ENCODE data around the gene VCX2. TPM values are rescaled to one million over a fixed set of nuclear protein-coding genes. Genes with fewer than 3 reads are reported as not detected.

Gene VCX2
- total RNA-seq, 1 donor from 2014 or later, result not detected

- peaks cover 6% of the 10 kb centered on the region for H3K9me3 Mint-ChIP-seq
- no peak for DNase-seq (ENCODE audit: low spot score)
- H3K27me3 Mint-ChIP-seq (ENCODE audit: insufficient read depth, low read depth), result peaks cover 2% of the 10 kb centered on the region
- H3K4me2 ChIP-seq, result no peak overlapping the region
- no peak overlapping the region for H3K27ac ChIP-seq
- H3K27ac Mint-ChIP-seq, result no peak overlapping the region
- no peaks in the 10 kb centered on the region for H3K4me1 ChIP-seq
- H3K79me2 ChIP-seq (ENCODE audit: low read depth), result no peaks in the 10 kb centered on the region
- no peak overlapping the region for H3K4me3 ChIP-seq
- no peak overlapping the region for H3K9ac ChIP-seq
- H3F3A ChIP-seq (ENCODE audit: low read depth), result no peaks in the 10 kb centered on the region
- no peaks in the 10 kb centered on the region for H3K27me3 ChIP-seq
- peaks cover 5% of the 10 kb centered on the region for H3K9me3 ChIP-seq (ENCODE audit: low read depth)
- no peak overlapping the region for H3K4me3 Mint-ChIP-seq
- no peaks in the 10 kb centered on the region for H3K36me3 ChIP-seq
- no peak for TF ChIP-seq EZH2 (IDR thresholded peaks at IDR 0.05)
- TF ChIP-seq EZH2phosphoT487 (IDR thresholded peaks at IDR 0.05), result no peak
- TF ChIP-seq CTCF (IDR thresholded peaks at IDR 0.05), result no peak
- H3K4me1 Mint-ChIP-seq, result peaks cover 14% of the 10 kb centered on the region
- H4K20me1 ChIP-seq (ENCODE audit: low read depth), result no peaks in the 10 kb centered on the region
- H3K36me3 Mint-ChIP-seq, result no peaks in the 10 kb centered on the region
- H2AFZ ChIP-seq (replicated peaks), result no peak overlapping the region
Observed at GRCh38 chrX:8138252-8138651, 32.8 kb downstream of the VCX2 start.

DNA sequence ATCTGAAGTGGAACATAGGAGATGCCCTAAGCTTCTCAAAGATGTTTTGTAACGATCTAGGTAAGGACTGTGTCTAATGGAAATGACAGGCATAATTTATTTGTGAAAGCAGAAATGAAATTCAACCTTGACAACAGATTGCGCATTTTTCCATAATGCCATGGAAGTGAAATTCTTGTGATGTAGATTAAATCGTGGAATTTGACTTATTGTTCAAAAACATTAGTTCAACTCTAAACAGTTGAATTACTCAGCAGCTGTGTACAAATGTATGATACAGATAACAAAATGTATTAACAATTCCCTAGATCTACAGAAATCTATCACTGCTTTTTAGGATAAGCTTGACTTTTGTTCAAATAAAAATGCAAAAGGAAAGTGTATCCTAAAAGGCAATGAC lies 44.4 kb downstream of the VCX2 start:
- H3K27ac Mint-ChIP-seq, result no peak overlapping the region
- no peaks in the 10 kb centered on the region for H3K36me3 ChIP-seq
- no peak overlapping the region for H3K4me3 Mint-ChIP-seq
- peaks cover 4% of the 10 kb centered on the region for H3K9me3 ChIP-seq (ENCODE audit: low read depth)
- H3K9ac ChIP-seq, result no peak overlapping the region
- no peaks in the 10 kb centered on the region for H3K36me3 Mint-ChIP-seq
- no peaks in the 10 kb centered on the region for H4K20me1 ChIP-seq (ENCODE audit: low read depth)
- no peak overlapping the region for H3K4me3 ChIP-seq
- H3K27me3 Mint-ChIP-seq (ENCODE audit: insufficient read depth, low read depth), result no peaks in the 10 kb centered on the region
- peaks cover 4% of the 10 kb centered on the region for H3K9me3 Mint-ChIP-seq
- no peak overlapping the region for H2AFZ ChIP-seq (replicated peaks)
- no peaks in the 10 kb centered on the region for H3F3A ChIP-seq (ENCODE audit: low read depth)
- no peaks in the 10 kb centered on the region for H3K4me1 ChIP-seq
- H3K79me2 ChIP-seq (ENCODE audit: low read depth), result no peaks in the 10 kb centered on the region
- DNase-seq (ENCODE audit: low spot score), result no peak
- no peak for TF ChIP-seq CTCF (IDR thresholded peaks at IDR 0.05)
- no peak for TF ChIP-seq EZH2phosphoT487 (IDR thresholded peaks at IDR 0.05)
- no peaks in the 10 kb centered on the region for H3K27me3 ChIP-seq
- no peaks in the 10 kb centered on the region for H3K4me1 Mint-ChIP-seq
- H3K4me2 ChIP-seq, result no peak overlapping the region
- no peak overlapping the region for H3K27ac ChIP-seq

DNA sequence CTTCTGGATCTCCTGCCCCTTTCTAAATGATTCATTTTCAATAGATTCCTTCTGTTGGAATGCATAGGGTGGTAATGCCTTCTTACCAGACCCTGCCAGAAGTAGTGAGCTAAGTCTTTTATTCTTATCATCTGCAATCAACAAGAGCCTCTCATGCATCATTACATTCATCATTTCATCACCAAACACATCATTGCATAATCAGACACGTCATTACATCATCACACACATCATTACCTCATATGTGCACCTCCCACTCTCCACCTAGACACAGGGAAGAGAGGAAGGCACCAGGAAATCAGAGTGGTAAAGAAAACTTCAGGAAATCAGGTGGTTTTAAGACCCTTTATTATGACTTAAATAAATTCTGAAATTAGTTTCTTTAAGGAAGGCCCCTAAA lies 45.0 kb downstream of the VCX2 start:
- Mint-ChIP-seq H3K36me3 (no peaks in the 10 kb centered on the region), H3K9me3 (peaks cover 2% of the 10 kb centered on the region), H3K27me3 (ENCODE audit: insufficient read depth, low read depth) (no peaks in the 10 kb centered on the region), H3K4me3 (no peak overlapping the region), H3K27ac (no peak overlapping the region), H3K4me1 (no peaks in the 10 kb centered on the region)
- Histone ChIP-seq H3K4me1 (no peaks in the 10 kb centered on the region), H3K27me3 (no peaks in the 10 kb centered on the region), H2AFZ (replicated peaks) (no peak overlapping the region), H3K9ac (no peak overlapping the region), H3F3A (ENCODE audit: low read depth) (no peaks in the 10 kb centered on the region), H3K9me3 (ENCODE audit: low read depth) (peaks cover 4% of the 10 kb centered on the region), H3K79me2 (ENCODE audit: low read depth) (no peaks in the 10 kb centered on the region), H3K4me2 (no peak overlapping the region), H3K27ac (no peak overlapping the region), H4K20me1 (ENCODE audit: low read depth) (no peaks in the 10 kb centered on the region), H3K4me3 (no peak overlapping the region), H3K36me3 (no peaks in the 10 kb centered on the region)
- DNase-seq (ENCODE audit: low spot score), result no peak
- TF ChIP-seq EZH2phosphoT487 (IDR thresholded peaks at IDR 0.05) (no peak), EZH2 (IDR thresholded peaks at IDR 0.05) (no peak)

GRCh38 chrX:8125566-8125965 lies 45.5 kb downstream of the VCX2 start:
- TF ChIP-seq EZH2phosphoT487 (IDR thresholded peaks at IDR 0.05) (no peak), CTCF (IDR thresholded peaks at IDR 0.05) (no peak), EZH2 (IDR thresholded peaks at IDR 0.05) (no peak)
- Mint-ChIP-seq H3K4me3 (no peak overlapping the region), H3K27me3 (ENCODE audit: insufficient read depth, low read depth) (no peaks in the 10 kb centered on the region), H3K9me3 (peaks cover 2% of the 10 kb centered on the region), H3K4me1 (no peaks in the 10 kb centered on the region), H3K27ac (no peak overlapping the region), H3K36me3 (no peaks in the 10 kb centered on the region)
- Histone ChIP-seq H3K4me3 (no peak overlapping the region), H3K79me2 (ENCODE audit: low read depth) (no peaks in the 10 kb centered on the region), H3K27ac (no peak overlapping the region), H3K9ac (no peak overlapping the region), H3K4me2 (no peak overlapping the region), H3K9me3 (ENCODE audit: low read depth) (no peaks in the 10 kb centered on the region), H3K36me3 (no peaks in the 10 kb centered on the region), H3F3A (ENCODE audit: low read depth) (no peaks in the 10 kb centered on the region), H3K4me1 (no peaks in the 10 kb centered on the region), H4K20me1 (ENCODE audit: low read depth) (no peaks in the 10 kb centered on the region), H3K27me3 (no peaks in the 10 kb centered on the region), H2AFZ (replicated peaks) (no peak overlapping the region)
- DNase-seq (ENCODE audit: low spot score), result no peak

Measured in neural progenitor cell (in vitro differentiated cells).